ENCODE data around the gene CALML3. TPM values are rescaled to one million over a fixed set of nuclear protein-coding genes. Genes with fewer than 3 reads are reported as not detected.
A peak's percentile ranks its signal among the peaks of the same experiment; 100 is the strongest.

The CALML3 gene
- total and polyA plus RNA-seq, 10 donors: 0.10 TPM; not detected in 9

- Histone ChIP-seq H3K4me1 (no peaks in the 10 kb centered on the region), H3K36me3 (no peaks in the 10 kb centered on the region), H3K27ac (no peak overlapping the region), H3K4me3 (no peak overlapping the region), H3K27me3 (replicated peaks in 1 of 7) (no peaks in the 10 kb centered on the region), H3K9me3 (no peaks in the 10 kb centered on the region)
- WGBS, 5 donors: 84 to 90% (median 87%) methylated on average over 11 of the region's 11 CpGs
- TF ChIP-seq CTCF (IDR thresholded peaks at IDR 0.05 in 8 of 11, conservative IDR thresholded peaks at IDR 0.05 in 3 of 11): no peak
- TF ChIP-seq POLR2AphosphoS5 (IDR thresholded peaks at IDR 0.05): no peak
- TF ChIP-seq POLR2A (IDR thresholded peaks at IDR 0.05): no peak
- DNase-seq: peak; percentile 46
- intact Hi-C loops (cut with DNase I; ENCODE audit: low total_unique reads): no loop called here
Measured at GRCh38 chr10:5523796-5524574, 776 bp upstream of the CALML3 start.

- H3K36me3 ChIP-seq: no peaks in the 10 kb centered on the region
- no peak overlapping the region for H3K27ac ChIP-seq
- no peaks in the 10 kb centered on the region for H3K9me3 ChIP-seq
- H3K27me3 ChIP-seq (replicated peaks in 1 of 7): no peaks in the 10 kb centered on the region
- H3K4me3 ChIP-seq: no peak overlapping the region
- WGBS, 5 donors: 82 to 89% (median 85%) methylated on average over 31 to 34 of the region's 34 CpGs
- no peaks in the 10 kb centered on the region for H3K4me1 ChIP-seq
- intact Hi-C loops (cut with DNase I; ENCODE audit: low total_unique reads): no loop called here
- TF ChIP-seq CTCF (IDR thresholded peaks at IDR 0.05 in 8 of 11, conservative IDR thresholded peaks at IDR 0.05 in 3 of 11): no peak
- no peak for TF ChIP-seq POLR2A (IDR thresholded peaks at IDR 0.05)
- no peak for TF ChIP-seq POLR2AphosphoS5 (IDR thresholded peaks at IDR 0.05)
- DNase-seq: peak; percentile 59
Measured at GRCh38 chr10:5525561-5526341, 990 bp downstream of the CALML3 start.

GRCh38 chr10:5526691-5527331, 2.0 kb downstream of the CALML3 start:
- no peaks in the 10 kb centered on the region for H3K4me1 ChIP-seq
- H3K36me3 ChIP-seq: no peaks in the 10 kb centered on the region
- H3K9me3 ChIP-seq: no peaks in the 10 kb centered on the region
- no peak for TF ChIP-seq CTCF (IDR thresholded peaks at IDR 0.05 in 8 of 11, conservative IDR thresholded peaks at IDR 0.05 in 3 of 11)
- H3K27ac ChIP-seq: no peak overlapping the region
- no peak overlapping the region for H3K4me3 ChIP-seq
- WGBS, 5 donors: 78 to 90% (median 83%) methylated on average over 5 to 8 of the region's 8 CpGs
- DNase-seq: peak; percentile 50
- intact Hi-C loops (cut with DNase I; ENCODE audit: low total_unique reads): no loop called here
- no peaks in the 10 kb centered on the region for H3K27me3 ChIP-seq (replicated peaks in 1 of 7)

Data from spleen (tissue), 11 donors.